ENCODE results near the gene DKKL1. TPM values are rescaled to one million over a fixed set of nuclear protein-coding genes. Genes with fewer than 3 reads are reported as not detected.
A peak's percentile ranks its signal among the peaks of the same experiment; 100 is the strongest.

Gene DKKL1
- total RNA-seq, 1 donor: 0.36 TPM

- Histone ChIP-seq H3K9me3 (ENCODE audit: low read depth, low read length) (no peaks in the 10 kb centered on the region), H4K20me1 (ENCODE audit: insufficient read depth, low read length) (no peaks in the 10 kb centered on the region), H3K4me3 (ENCODE audit: insufficient read depth, low read length) (no peak within 1 kb of the TSS), H3K4me1 (ENCODE audit: insufficient read depth, low read length) (no peaks in the 10 kb centered on the region), H3K27me3 (ENCODE audit: insufficient read depth, low read length) (no peaks in the 10 kb centered on the region), H3K36me3 (ENCODE audit: insufficient read depth, low read length) (no peaks in the 10 kb centered on the region), H3K4me2 (ENCODE audit: insufficient read depth, low read length) (no peak within 1 kb of the TSS), H2AFZ (ENCODE audit: low read length) (no peak within 1 kb of the TSS), H3K79me2 (ENCODE audit: insufficient read depth, low read length) (no peaks in the 10 kb centered on the region), H3K27ac (ENCODE audit: low read depth, low read length) (no peak within 1 kb of the TSS)
- no peak for TF ChIP-seq CTCF (IDR thresholded peaks at IDR 0.05; ENCODE audit: extremely low read depth, low read depth, low read length)
- DNase-seq (ENCODE audit: insufficient read length, low spot score, missing footprints): peak; percentile 68
Measured at GRCh38 chr19:49387936-49388372, 24.3 kb downstream of the DKKL1 start, which contains the start of gene KASH5. TSS of gene KASH5 (plus strand) at chr19:49388249. CDS start at chr19:49390884, 2,635 bp downstream.

GRCh38 chr19:49389406-49389805 lies 25.7 kb downstream of the DKKL1 start:
- no peak overlapping the region for H3K4me3 ChIP-seq (ENCODE audit: insufficient read depth, low read length)
- H3K27ac ChIP-seq (ENCODE audit: low read depth, low read length): no peak overlapping the region
- peak; percentile 37 for DNase-seq (ENCODE audit: insufficient read length, low spot score, missing footprints)
- H4K20me1 ChIP-seq (ENCODE audit: insufficient read depth, low read length): no peaks in the 10 kb centered on the region
- no peak for TF ChIP-seq CTCF (IDR thresholded peaks at IDR 0.05; ENCODE audit: extremely low read depth, low read depth, low read length)
- no peaks in the 10 kb centered on the region for H3K36me3 ChIP-seq (ENCODE audit: insufficient read depth, low read length)
- no peaks in the 10 kb centered on the region for H3K27me3 ChIP-seq (ENCODE audit: insufficient read depth, low read length)
- no peak overlapping the region for H2AFZ ChIP-seq (ENCODE audit: low read length)
- H3K79me2 ChIP-seq (ENCODE audit: insufficient read depth, low read length): no peaks in the 10 kb centered on the region
- no peak overlapping the region for H3K4me2 ChIP-seq (ENCODE audit: insufficient read depth, low read length)
- no peaks in the 10 kb centered on the region for H3K9me3 ChIP-seq (ENCODE audit: low read depth, low read length)
- H3K4me1 ChIP-seq (ENCODE audit: insufficient read depth, low read length): no peaks in the 10 kb centered on the region

GRCh38 chr19:49390131-49390928 lies 26.7 kb downstream of the DKKL1 start:
- peak; percentile 41 for DNase-seq (ENCODE audit: insufficient read length, low spot score, missing footprints)
- Histone ChIP-seq H3K4me3 (ENCODE audit: insufficient read depth, low read length) (no peak overlapping the region), H2AFZ (ENCODE audit: low read length) (no peak overlapping the region), H3K27ac (ENCODE audit: low read depth, low read length) (no peak overlapping the region), H4K20me1 (ENCODE audit: insufficient read depth, low read length) (no peaks in the 10 kb centered on the region), H3K27me3 (ENCODE audit: insufficient read depth, low read length) (no peaks in the 10 kb centered on the region), H3K9me3 (ENCODE audit: low read depth, low read length) (no peaks in the 10 kb centered on the region), H3K4me1 (ENCODE audit: insufficient read depth, low read length) (no peaks in the 10 kb centered on the region), H3K36me3 (ENCODE audit: insufficient read depth, low read length) (no peaks in the 10 kb centered on the region), H3K79me2 (ENCODE audit: insufficient read depth, low read length) (no peaks in the 10 kb centered on the region), H3K4me2 (ENCODE audit: insufficient read depth, low read length) (no peak overlapping the region)
- no peak for TF ChIP-seq CTCF (IDR thresholded peaks at IDR 0.05; ENCODE audit: extremely low read depth, low read depth, low read length)

- H3K9me3 ChIP-seq (ENCODE audit: low read depth, low read length): no peaks in the 10 kb centered on the region
Measured at GRCh38 chr19:49390929-49391359, 27.3 kb downstream of the DKKL1 start.

More at GRCh38 chr19:49390929-49391359, 27.3 kb downstream of the DKKL1 start:
- Histone ChIP-seq H3K4me1 (ENCODE audit: insufficient read depth, low read length) (no peaks in the 10 kb centered on the region), H3K4me2 (ENCODE audit: insufficient read depth, low read length) (no peak overlapping the region), H3K79me2 (ENCODE audit: insufficient read depth, low read length) (no peaks in the 10 kb centered on the region), H3K4me3 (ENCODE audit: insufficient read depth, low read length) (no peak overlapping the region), H3K27me3 (ENCODE audit: insufficient read depth, low read length) (no peaks in the 10 kb centered on the region), H2AFZ (ENCODE audit: low read length) (no peak overlapping the region), H3K27ac (ENCODE audit: low read depth, low read length) (no peak overlapping the region), H3K36me3 (ENCODE audit: insufficient read depth, low read length) (no peaks in the 10 kb centered on the region), H4K20me1 (ENCODE audit: insufficient read depth, low read length) (no peaks in the 10 kb centered on the region)
- no peak for TF ChIP-seq CTCF (IDR thresholded peaks at IDR 0.05; ENCODE audit: extremely low read depth, low read depth, low read length)
- DNase-seq (ENCODE audit: insufficient read length, low spot score, missing footprints): peak; percentile 84
